Esophagus muscularis mucosa (tissue), 4 donors: ENCODE results near the gene CCDC24. TPM values are rescaled to one million over a fixed set of nuclear protein-coding genes. Genes with fewer than 3 reads are reported as not detected.

Experiments used
- DNase-seq: peaks from one replicate; pipeline ENCODE4 v3.0.0-alpha.2; 2017; ENCODE audit errors: extremely low spot score
- H3K27ac ChIP-seq, 4 donors: fragments of 200-600 bp; sonication (generic); replicated peaks in 1 of 4; 1 replicate in 3 of 4; 2 replicates in 1 of 4; pipeline ENCODE4 v1.5.1; 2016 to 2019; ENCODE audit warnings: mild to moderate bottlenecking in 1 of 4
- H3K27me3 ChIP-seq, 4 donors: fragments of 200-600 bp; sonication (generic); one replicate each; pipeline versions ENCODE4 v1.5.1 to v1.6.0; 2016 to 2019
- H3K36me3 ChIP-seq, 4 donors: fragments of 200-600 bp; sonication (generic); one replicate each; pipeline ENCODE4 v1.5.1; 2016 to 2019
- H3K4me1 ChIP-seq, 4 donors: fragments of 200-600 bp; sonication (generic); one replicate each; pipeline ENCODE4 v1.5.1; 2016 to 2019
- H3K4me3 ChIP-seq, 4 donors: fragments of 200-600 bp; sonication (generic); 1 replicate in 2 of 4; 2 replicates in 2 of 4; pipeline ENCODE4 v1.5.1; 2016 to 2019; ENCODE audit warnings: mild to moderate bottlenecking in 4 of 4, moderate library complexity in 1 of 4
- H3K9me3 ChIP-seq, 4 donors: fragments of 200-600 bp; sonication (generic); 1 replicate in 3 of 4; 2 replicates in 1 of 4; pipeline ENCODE4 v1.5.1; 2016 to 2019
- CTCF ChIP-seq, 3 experiments: fragments of 200-600 bp in 2 of 3; fragments of 450-650 bp in 1 of 3; sonication (generic) in 2 of 3; IDR thresholded peaks; one replicate each; pipeline ENCODE4 v1.5.1; 2017 to 2019; ENCODE audit warnings: antibody characterized with exemption in 3 of 3, mild to moderate bottlenecking in 2 of 3, moderate library complexity in 1 of 3
- EP300 ChIP-seq: sonication (generic); formaldehyde crosslinking; IDR thresholded peaks from one replicate; pipeline ENCODE4 v1.6.1; 2017; ENCODE audit warnings: antibody characterized with exemption
- POLR2A ChIP-seq: fragments of 450-650 bp; IDR thresholded peaks from one replicate; pipeline ENCODE4 v1.6.1; 2017; ENCODE audit warnings: antibody characterized with exemption, moderate library complexity, mild to moderate bottlenecking, low read depth
- POLR2AphosphoS5 ChIP-seq, 2 donors: sonication (generic); formaldehyde crosslinking; IDR thresholded peaks; one replicate each; pipeline ENCODE4 v1.6.1; 2017; ENCODE audit warnings: antibody characterized with exemption in 2 of 2
- WGBS: methylation state at CpG from one replicate; pipeline ENCODE4 v1.1.5; 2018; 5-methylcytosine and 5-hydroxymethylcytosine counted together
- intact Hi-C: fragments of 100-400 bp; cut with DNase I; formaldehyde crosslinking; loops from one replicate; pipeline ENCODE4 v1.15.1; 2023
- total RNA-seq, 4 donors: library from RNA; depleted of rRNA; stranded (reverse); fragments of >200 nt; gene quantifications; one replicate each; pipeline versions ENCODE4 v1.1.0 to v1.2.1, GENCODE V29; 2016

The CCDC24 gene
- total RNA-seq, 4 donors from 2014 or later: 6.2 to 7.3 (median 6.7) TPM

DNA sequence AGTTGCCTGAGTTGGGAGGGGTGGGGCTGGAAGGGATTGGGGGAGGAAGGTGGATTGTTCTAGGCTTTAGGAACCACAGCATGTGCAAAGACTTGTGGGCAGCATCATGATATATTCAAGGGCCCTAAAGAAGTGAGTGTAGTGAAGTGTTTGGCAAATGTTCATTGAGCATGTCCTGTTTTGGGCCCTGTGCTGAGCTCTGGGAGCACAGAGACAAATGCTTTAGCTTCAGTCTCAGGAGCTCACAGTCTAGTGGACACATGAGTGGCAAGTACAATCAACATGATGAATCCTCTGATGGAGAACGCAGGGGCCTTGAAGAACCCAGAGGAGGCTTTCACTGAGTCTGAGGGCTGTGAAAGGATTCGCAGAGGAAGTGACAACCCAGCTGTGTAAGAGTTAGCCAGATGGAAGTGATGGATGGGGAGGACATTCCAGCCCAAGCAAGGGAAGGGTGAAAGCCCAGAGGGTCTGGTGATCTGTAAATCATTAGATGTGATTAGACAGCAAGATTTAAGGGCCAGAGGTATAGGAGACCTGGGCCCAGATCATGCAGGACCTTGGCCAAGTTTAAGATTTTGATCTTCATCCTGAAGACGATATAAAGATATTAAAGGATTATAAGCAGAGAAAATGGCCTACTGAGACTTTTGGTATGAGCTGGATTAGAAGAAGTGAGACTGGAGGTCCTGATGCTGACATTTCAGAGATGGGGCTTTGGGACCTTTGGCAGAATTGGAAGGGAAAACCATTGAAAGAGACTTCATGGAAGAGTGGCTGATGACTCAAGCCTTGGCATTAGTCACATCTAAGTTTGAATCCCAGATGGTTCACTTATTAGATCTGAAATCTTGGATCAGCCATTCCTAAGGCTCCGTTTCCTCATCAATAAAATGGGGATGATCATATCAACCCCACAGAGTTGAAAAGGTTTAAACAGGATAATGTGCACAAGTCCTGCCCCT is 40.1 kb upstream of the CCDC24 start:
- Histone ChIP-seq H3K9me3 (no peaks in the 10 kb centered on the region), H3K27ac (no peak overlapping the region), H3K36me3 (peaks cover 4 to 27% (median 21%) of the 10 kb centered on the region in 4 donors), H3K27me3 (no peaks in the 10 kb centered on the region), H3K4me3 (no peak overlapping the region), H3K4me1 (peaks cover 21 to 54% (median 32%) of the 10 kb centered on the region in 4 donors)
- intact Hi-C loops: no loop called here
- TF ChIP-seq POLR2A: no peak
- TF ChIP-seq POLR2AphosphoS5 (IDR thresholded peaks at IDR 0.05): no peak
- TF ChIP-seq EP300: no peak
- WGBS: 90% methylated on average over 4 of the region's 4 CpGs
- DNase-seq: no peak

DNA sequence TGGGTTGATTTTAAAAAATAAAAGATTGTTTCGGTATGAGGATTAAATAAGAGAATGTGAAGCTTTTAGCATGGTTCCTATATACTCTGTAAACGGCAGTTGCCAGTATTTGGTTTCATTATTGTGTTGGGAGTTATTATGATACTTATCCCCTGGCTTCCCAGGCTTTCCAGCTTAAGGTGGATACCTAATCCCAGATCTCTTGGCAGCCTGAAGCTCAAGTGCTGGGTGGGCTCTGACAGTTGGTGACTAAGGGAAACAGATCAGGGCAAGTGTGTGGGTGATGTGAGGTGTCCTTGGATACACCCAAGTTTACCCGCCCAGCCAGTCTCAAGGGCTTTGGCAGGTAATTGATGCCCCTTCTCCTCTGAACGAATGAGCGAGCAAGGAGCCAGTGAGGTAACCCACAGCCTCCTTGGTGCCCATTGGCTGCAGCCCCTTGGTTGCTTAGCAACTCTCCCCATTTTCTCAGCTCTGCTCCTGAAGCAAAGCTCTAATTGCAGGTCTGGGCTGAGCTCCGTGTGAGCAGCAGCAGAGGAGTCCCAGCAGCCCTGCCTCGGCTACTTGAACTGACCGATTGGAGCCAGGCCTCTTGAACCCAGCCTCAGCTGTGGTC is 38.6 kb upstream of the CCDC24 start:
- Histone ChIP-seq H3K9me3 (no peaks in the 10 kb centered on the region), H3K27me3 (no peaks in the 10 kb centered on the region), H3K27ac (no peak overlapping the region), H3K4me1 (peaks cover 13 to 47% (median 23%) of the 10 kb centered on the region in 4 donors), H3K4me3 (no peak overlapping the region), H3K36me3 (peaks cover 17 to 42% (median 36%) of the 10 kb centered on the region in 4 donors)
- 69% methylated on average over 8 of the region's 8 CpGs for WGBS
- no peak for TF ChIP-seq EP300
- no peak for TF ChIP-seq POLR2A
- no peak for TF ChIP-seq POLR2AphosphoS5 (IDR thresholded peaks at IDR 0.05)
- TF ChIP-seq CTCF (IDR thresholded peaks at IDR 0.05): no peak
- no peak for DNase-seq
- intact Hi-C loops: no loop called here

DNA sequence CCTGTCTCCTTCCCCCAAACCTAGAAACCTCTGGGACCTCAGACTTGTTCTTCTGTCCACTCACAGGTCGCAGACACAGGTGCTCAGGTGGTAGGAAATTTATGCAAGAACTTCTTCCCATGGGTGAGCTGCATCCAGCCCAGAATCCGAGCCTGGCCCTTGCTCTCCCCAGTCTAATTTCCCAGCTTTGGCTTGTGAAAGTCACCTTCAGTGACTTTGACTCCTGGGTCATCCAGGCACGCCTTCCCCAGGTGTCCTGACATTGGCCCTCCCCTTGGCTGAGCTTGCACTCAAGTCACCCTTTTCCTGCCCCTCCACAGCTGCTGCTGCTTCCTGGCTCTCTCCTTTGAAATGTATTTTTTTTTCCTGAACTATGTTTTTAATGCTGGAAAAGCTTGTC is 38.0 kb upstream of the CCDC24 start:
- no peak overlapping the region for H3K27ac ChIP-seq
- TF ChIP-seq EP300 (no peak), POLR2AphosphoS5 (IDR thresholded peaks at IDR 0.05) (no peak), POLR2A (no peak), CTCF (IDR thresholded peaks at IDR 0.05) (no peak)
- intact Hi-C loops: no loop called here
- peaks cover 22 to 47% (median 41%) of the 10 kb centered on the region in 4 donors for H3K36me3 ChIP-seq
- no peaks in the 10 kb centered on the region for H3K27me3 ChIP-seq
- no peak for DNase-seq
- H3K4me3 ChIP-seq: no peak overlapping the region
- WGBS: 84% methylated on average over 3 of the region's 3 CpGs
- H3K4me1 ChIP-seq: peaks cover 7 to 41% (median 17%) of the 10 kb centered on the region in 4 donors
- H3K9me3 ChIP-seq: no peaks in the 10 kb centered on the region

- 82% methylated on average over 5 of the region's 5 CpGs for WGBS
- TF ChIP-seq POLR2A (no peak), CTCF (IDR thresholded peaks at IDR 0.05) (no peak), POLR2AphosphoS5 (IDR thresholded peaks at IDR 0.05) (no peak), EP300 (no peak)
- Histone ChIP-seq H3K27ac (no peak overlapping the region), H3K4me3 (no peak overlapping the region), H3K9me3 (no peaks in the 10 kb centered on the region), H3K4me1 (peaks cover under 1 to 35% (median 11%) of the 10 kb centered on the region in 4 donors), H3K27me3 (no peaks in the 10 kb centered on the region), H3K36me3 (peaks cover 23 to 54% (median 48%) of the 10 kb centered on the region in 4 donors)
- no peak for DNase-seq
- intact Hi-C loops: no loop called here
Observed at GRCh38 chr1:43954036-43954435, 37.4 kb upstream of the CCDC24 start.

- H3K4me1 ChIP-seq: peaks cover 0 to 22% (median 2%) of the 10 kb centered on the region in 4 donors
- WGBS: 97% methylated on average over 4 of the region's 8 CpGs
- TF ChIP-seq CTCF (IDR thresholded peaks at IDR 0.05) (no peak), POLR2A (no peak), POLR2AphosphoS5 (IDR thresholded peaks at IDR 0.05) (no peak), EP300 (no peak)
- H3K27me3 ChIP-seq: no peaks in the 10 kb centered on the region
- H3K27ac ChIP-seq: no peak overlapping the region
- H3K9me3 ChIP-seq: no peaks in the 10 kb centered on the region
- no peak for DNase-seq
- intact Hi-C loops: no loop called here
- no peak overlapping the region for H3K4me3 ChIP-seq
- peaks cover 23 to 58% (median 53%) of the 10 kb centered on the region in 4 donors for H3K36me3 ChIP-seq
Observed at GRCh38 chr1:43956234-43956633, 35.2 kb upstream of the CCDC24 start.
